K562 (cell line): ENCODE results near the gene PRICKLE2. TPM values are rescaled to one million over a fixed set of nuclear protein-coding genes. Genes with fewer than 3 reads are reported as not detected.

Source experiments
- ATAC-seq: fragments of 200-7000 bp; cut with Tn5 transposase; 3 replicates; pipeline ENCODE4 v1.9.1; 2020; ENCODE audit warnings: moderate library complexity
- BruUV-seq: library from RNA; stranded (reverse); fragments of 400-500 nt; replicated peaks from 2 replicates; lab custom pipeline; 2021; lab: Mats Ljungman, UMichigan
- CTCF ChIA-PET: fragments of 300-600 bp; formaldehyde crosslinking; extraction: SDS; loops from one replicate; lab custom pipeline; 2021; ENCODE audit warnings: low intra/inter-chr PET ratio; lab: Yijun Ruan, JAX
- POLR2A ChIA-PET: fragments of 300-600, 350-650 bp; sonication (Branson Sonifier 250); formaldehyde crosslinking; extraction: SDS; loops from one replicate; lab custom pipeline; 2021; ENCODE audit warnings: antibody characterized with exemption, inconsistent platforms; lab: Yijun Ruan, JAX
- DNase-seq, 4 experiments: peaks; one replicate each; pipeline versions ENCODE4 v3.0.0 to v3.0.0-alpha.2; 2011 to 2018; ENCODE audit warnings: low spot score in 3 of 4, mixed read lengths in 3 of 4; ENCODE audit errors: extremely low read depth in 1 of 4
- FAIRE-seq: peaks from 2 replicates; lab custom pipeline; 2011; peaks lifted over from hg19 to GRCh38; lab: Jason Lieb, UNC
- H2AFZ ChIP-seq: 2 replicates; pipeline ENCODE4 v1.6.0; 2011; ENCODE audit warnings: low read depth, low read length, control low read depth, inconsistent platforms
- H3K27ac ChIP-seq: fragments of 200-600 bp; 3 replicates; pipeline ENCODE4 v1.8.0; 2011; ENCODE audit warnings: low read depth, mild to moderate bottlenecking, control low read depth, inconsistent platforms, low read length, moderate library complexity, mixed read lengths; ENCODE audit errors: extremely low read depth
- H3K27me3 ChIP-seq, 2 experiments: fragments of 300-600 bp in 1 of 2; 2 replicates in 1 of 2; 3 replicates in 1 of 2; pipeline versions ENCODE4 v1.6.0 to v1.8.0; 2011; ENCODE audit warnings: inconsistent platforms in 2 of 2, low read length in 2 of 2, mild to moderate bottlenecking in 1 of 2, mixed read lengths in 1 of 2, moderate library complexity in 1 of 2; ENCODE audit not compliant: control insufficient read depth in 2 of 2, insufficient read depth in 2 of 2
- H3K36me3 ChIP-seq: fragments of 300-600 bp; 3 replicates; pipeline ENCODE4 v1.8.0; 2011; ENCODE audit warnings: mild to moderate bottlenecking, low read length, inconsistent platforms; ENCODE audit not compliant: control insufficient read depth, insufficient read depth
- H3K4me1 ChIP-seq, 2 experiments: fragments of 200-600 bp in 1 of 2; replicated peaks in 1 of 2; 2 replicates in 1 of 2; 3 replicates in 1 of 2; pipeline versions ENCODE4 v1.5.1 to v1.8.0; 2011; ENCODE audit warnings: inconsistent platforms in 2 of 2, low read length in 2 of 2, mild to moderate bottlenecking in 1 of 2, mixed read lengths in 1 of 2, moderate library complexity in 1 of 2; ENCODE audit not compliant: control insufficient read depth in 2 of 2, insufficient read depth in 2 of 2
- H3K4me2 ChIP-seq: 2 replicates; pipeline ENCODE4 v1.6.1; 2011; ENCODE audit warnings: low read length, control low read depth, inconsistent platforms, mixed read lengths; ENCODE audit not compliant: insufficient read depth
- H3K4me3 ChIP-seq: fragments of 200-600 bp; sonication (generic), shearing (Covaris generic); 2 replicates; pipeline ENCODE4 v1.5.1; 2016; ENCODE audit warnings: control low read depth, inconsistent platforms
- H3K79me2 ChIP-seq: fragments of 200-600 bp; 3 replicates; pipeline ENCODE4 v1.8.0; 2011; ENCODE audit warnings: low read length, inconsistent platforms; ENCODE audit not compliant: control insufficient read depth, insufficient read depth
- H3K9ac ChIP-seq, 2 experiments: 2 replicates each; pipeline versions ENCODE4 v1.6.0 to v1.6.1; 2011; ENCODE audit warnings: low read depth in 2 of 2, low read length in 2 of 2, control low read depth in 1 of 2, inconsistent platforms in 1 of 2, mild to moderate bottlenecking in 1 of 2, mixed read lengths in 1 of 2; ENCODE audit not compliant: insufficient read depth in 1 of 2
- H3K9me1 ChIP-seq: one replicate; pipeline ENCODE4 v1.6.0; 2011; ENCODE audit warnings: inconsistent platforms, mild to moderate bottlenecking, low read length, moderate library complexity; ENCODE audit not compliant: control insufficient read depth, insufficient read depth
- H3K9me3 ChIP-seq: replicated peaks from 2 replicates; pipeline ENCODE4 v1.5.1; 2011; ENCODE audit warnings: low read depth, low read length, inconsistent platforms; ENCODE audit not compliant: control insufficient read depth, insufficient read depth
- H4K20me1 ChIP-seq: replicated peaks from 2 replicates; pipeline ENCODE4 v1.6.1; 2011; ENCODE audit warnings: low read length, inconsistent platforms, mixed read lengths; ENCODE audit not compliant: control insufficient read depth, insufficient read depth
- BRF2 ChIP-seq: IDR thresholded peaks from 3 replicates; pipeline ENCODE4 v1.6.1; 2011; ENCODE audit warnings: borderline replicate concordance, mild to moderate bottlenecking; ENCODE audit not compliant: insufficient read length, insufficient read depth
- CEBPZ ChIP-seq: fragments of 150-350 bp; IDR thresholded peaks from 2 replicates; pipeline ENCODE4 v1.6.1; 2014; ENCODE audit warnings: low read depth, mild to moderate bottlenecking, low read length, borderline replicate concordance
- EGR1 ChIP-seq: fragments of 450-650 bp; conservative IDR thresholded peaks from 2 replicates; pipeline ENCODE4 v1.6.1; 2017; ENCODE audit warnings: mild to moderate bottlenecking
- FUS ChIP-seq: fragments of 200-400 bp; formaldehyde crosslinking; optimal IDR thresholded peaks from 2 replicates; pipeline ENCODE3; 2017; ENCODE audit warnings: low read depth, low read length
- PCBP1 ChIP-seq: fragments of 200-400 bp; formaldehyde crosslinking; IDR thresholded peaks from 2 replicates; pipeline ENCODE4 v1.6.1; 2018; ENCODE audit warnings: mild to moderate bottlenecking, low read depth, low read length; ENCODE audit not compliant: poor library complexity, severe bottlenecking
- WGBS: fragments of 100-300 bp; shearing (Covaris generic); methylation state at CpG from one replicate; pipeline ENCODE4 v1.1.6; 2016; ENCODE audit warnings: low coverage, mixed read lengths; ENCODE audit not compliant: insufficient coverage; ENCODE audit errors: missing lambda C conversion rate; 5-methylcytosine and 5-hydroxymethylcytosine counted together
- in situ Hi-C: fragments of 300-500 bp; cut with MboI; formaldehyde crosslinking; loops from 4 replicates; pipeline ENCODE4 v1.15.0; 2018; ENCODE audit warnings: inconsistent platforms, mixed read lengths
- intact Hi-C: fragments of 100-400 bp; cut with micrococcal nuclease; formaldehyde crosslinking; loops from 2 replicates; pipeline ENCODE4 v1.14.2; 2022
- polyA plus RNA-seq, 8 experiments: library from polyadenylated mRNA; depleted of rRNA in 4 of 8; stranded (reverse) in 5 of 8; unstranded in 3 of 8; fragments of >200 nt; fragmentation: Nextera tagmentation in 2 of 8; fragmentation: Illumina TruSeq in 1 of 8; extraction: Ambion mirVana in 2 of 8; extraction: Trizol in 1 of 8; gene quantifications; 2 replicates each; pipeline versions ENCODE4 v1.2.1 to v1.2.3, GENCODE V29; 2011 to 2014; ENCODE audit warnings: inconsistent platforms in 1 of 8, missing spikeins in 1 of 8
- total RNA-seq, 7 experiments: library from RNA; depleted of rRNA in 6 of 7; stranded (reverse); fragments of >200 nt in 6 of 7; fragmentation: Illumina TruSeq in 2 of 7; extraction: Trizol in 2 of 7; gene quantifications; 2 replicates each; pipeline versions ENCODE4 v1.2.1 to v1.2.3, GENCODE V29; 2011 to 2021; ENCODE audit warnings: low replicate concordance in 1 of 7

PRICKLE2 gene
- total and polyA plus RNA-seq, 9 of the 15 experiments (the other 6 are each of a cell fraction or from before 2014, with no cell fraction given), result 0.07 to 0.09 TPM; not detected in 7

GRCh38 chr3:64214381-64215018 lies 10.8 kb downstream of the PRICKLE2 start:
- H3K36me3 ChIP-seq, result no peaks in the 10 kb centered on the region
- H3K27ac ChIP-seq, result no peak overlapping the region
- ChIA-PET CTCF (no interaction called here), POLR2A (no interaction called here)
- H3K4me3 ChIP-seq, result no peak overlapping the region
- H3K9me3 ChIP-seq, result no peaks in the 10 kb centered on the region
- intact Hi-C loops, result no loop called here
- WGBS, result under 1% methylated on average over 9 of the region's 11 CpGs
- ATAC-seq (no peak), DNase-seq (peak in 1 of 4 experiments; percentile 1), FAIRE-seq (no peak)
- H3K9ac ChIP-seq, result no peak overlapping the region
- H3K9me1 ChIP-seq, result no peaks in the 10 kb centered on the region
- peaks cover 0 to 5% of the 10 kb centered on the region in 2 experiments; a peak in 2 of 5 replicates for H3K27me3 ChIP-seq
- in situ Hi-C loops, result no loop called here
- no peak overlapping the region for H2AFZ ChIP-seq
- H3K4me2 ChIP-seq, result no peak overlapping the region
- H4K20me1 ChIP-seq, result no peaks in the 10 kb centered on the region
- H3K4me1 ChIP-seq, result no peaks in the 10 kb centered on the region
- TF ChIP-seq BRF2 (no peak), EGR1 (peak; percentile 40; the same call in 1 of the 2 replicates), FUS (no peak), CEBPZ (no peak), PCBP1 (no peak)
- H3K79me2 ChIP-seq, result no peaks in the 10 kb centered on the region
- no TSS peak for BruUV-seq
